Lung (tissue), 12 donors: ENCODE measurements around the gene NANS. TPM values are rescaled to one million over a fixed set of nuclear protein-coding genes. Genes with fewer than 3 reads are reported as not detected.

Experiments used
- ATAC-seq: fragments of 200-7000 bp; cut with Tn5 transposase; one replicate; pipeline ENCODE4 v1.9.1; 2020; ENCODE audit warnings: moderate number of reproducible peaks; ENCODE audit not compliant: insufficient read depth, low FRiP score
- DNase-seq, 3 donors: peaks; one replicate each; pipeline ENCODE4 v3.0.0-alpha.2; 2013 to 2017
- H3K27ac ChIP-seq, 2 donors: one replicate each; pipeline ENCODE4 v1.5.1; 2013; ENCODE audit warnings: mild to moderate bottlenecking in 2 of 2, moderate library complexity in 2 of 2, control low read depth in 1 of 2, inconsistent platforms in 1 of 2, low read depth in 1 of 2, low read length in 1 of 2
- H3K27me3 ChIP-seq, 3 donors: one replicate each; pipeline ENCODE4 v1.5.1; 2013; ENCODE audit warnings: low read length in 2 of 3; ENCODE audit not compliant: control insufficient read depth in 3 of 3, insufficient read depth in 3 of 3
- H3K36me3 ChIP-seq, 4 donors: one replicate each; pipeline ENCODE4 v1.5.1; 2013; ENCODE audit warnings: low read length in 4 of 4, mild to moderate bottlenecking in 1 of 4, moderate library complexity in 1 of 4; ENCODE audit not compliant: control insufficient read depth in 4 of 4, insufficient read depth in 4 of 4
- H3K4me1 ChIP-seq, 5 donors: one replicate each; pipeline ENCODE4 v1.5.1; 2013; ENCODE audit warnings: low read length in 5 of 5, mild to moderate bottlenecking in 2 of 5, moderate library complexity in 1 of 5; ENCODE audit not compliant: control insufficient read depth in 5 of 5, insufficient read depth in 5 of 5
- H3K4me3 ChIP-seq: one replicate; pipeline ENCODE4 v1.5.1; 2013; ENCODE audit warnings: mild to moderate bottlenecking, control low read depth, moderate library complexity
- H3K9ac ChIP-seq, 2 donors: one replicate each; pipeline ENCODE4 v1.5.1; 2013; ENCODE audit warnings: low read length in 2 of 2, control low read depth in 1 of 2; ENCODE audit not compliant: insufficient read depth in 1 of 2
- H3K9me3 ChIP-seq, 4 donors: one replicate each; pipeline ENCODE4 v1.5.1; 2013; ENCODE audit warnings: low read length in 3 of 4, mild to moderate bottlenecking in 1 of 4, moderate library complexity in 1 of 4; ENCODE audit not compliant: control insufficient read depth in 4 of 4, insufficient read depth in 3 of 4
- CTCF ChIP-seq: IDR thresholded peaks from 2 replicates; pipeline ENCODE4 v1.5.1; 2012; ENCODE audit warnings: mild to moderate bottlenecking; ENCODE audit errors: control extremely low read depth, extremely low read depth
- WGBS, 2 donors: extraction: QIAGEN DNeasy Blood & Tissue Kit; methylation state at CpG; one replicate each; pipeline ENCODE4 v1.1.7; 2013; 5-methylcytosine and 5-hydroxymethylcytosine counted together
- polyA plus RNA-seq, 2 donors: library from polyadenylated mRNA; stranded (reverse); fragments of 200-250 nt; gene quantifications; one replicate each; pipeline ENCODE4 v1.2.1, GENCODE V29; 2013
- total RNA-seq, 2 donors: library from RNA; depleted of rRNA in 1 of 2; stranded (reverse); fragments of >200 nt in 1 of 2; gene quantifications; one replicate each; pipeline ENCODE4 v1.2.1, GENCODE V29; 2014 to 2021
- donor health status: control.
- donor health status: control.
- donor health status: Bipolar disorder and iron deficiency.
- donor health status: healthy.
- donor health status: DM: yes; HTN: yes; CAD: no.

NANS gene
- total and polyA plus RNA-seq, 4 donors: 50.6 to 109 (median 74.4) TPM

- Histone ChIP-seq H3K4me1 (peaks cover 0 to 4% (median 2%) of the 10 kb centered on the region in 5 donors), H3K36me3 (peaks cover 11 to 36% (median 18%) of the 10 kb centered on the region in 4 donors), H3K4me3 (no peak overlapping the region), H3K27ac (no peak overlapping the region), H3K9me3 (no peaks in the 10 kb centered on the region), H3K9ac (no peak overlapping the region), H3K27me3 (no peaks in the 10 kb centered on the region)
- ATAC-seq (no peak), DNase-seq (no peak)
- WGBS, 2 donors: 83 to 86% methylated on average over 5 of the region's 5 CpGs
- TF ChIP-seq CTCF: no peak
These were observed 22.4 kb downstream of the NANS start for GRCh38 chr9:98078895-98079294.

- no peaks in the 10 kb centered on the region for H3K27me3 ChIP-seq
- no peak for TF ChIP-seq CTCF
- DNase-seq: no peak
- no peak overlapping the region for H3K9ac ChIP-seq
- WGBS, 2 donors: 97% methylated on average over 1 of the region's 1 CpG
- H3K9me3 ChIP-seq: no peaks in the 10 kb centered on the region
- peaks cover 0 to 3% (median 0%) of the 10 kb centered on the region in 5 donors for H3K4me1 ChIP-seq
- no peak overlapping the region for H3K4me3 ChIP-seq
- peaks cover 11 to 39% (median 18%) of the 10 kb centered on the region in 4 donors for H3K36me3 ChIP-seq
- no peak for ATAC-seq
- H3K27ac ChIP-seq: no peak overlapping the region
These were observed 23.8 kb downstream of the NANS start for GRCh38 chr9:98080326-98080725.

GRCh38 chr9:98080780-98081179 is 24.2 kb downstream of the NANS start:
- Histone ChIP-seq H3K9ac (no peak overlapping the region), H3K4me1 (peaks cover 0 to 3% (median 0%) of the 10 kb centered on the region in 5 donors), H3K27me3 (no peaks in the 10 kb centered on the region), H3K4me3 (no peak overlapping the region), H3K27ac (no peak overlapping the region), H3K9me3 (no peaks in the 10 kb centered on the region), H3K36me3 (peaks cover 11 to 39% (median 18%) of the 10 kb centered on the region in 4 donors)
- TF ChIP-seq CTCF: no peak
- DNase-seq (no peak), ATAC-seq (no peak)
- WGBS, 2 donors: 94 to 96% methylated on average over 12 of the region's 12 CpGs

GRCh38 chr9:98081477-98082219 is 25.1 kb downstream of the NANS start:
- H3K4me1 ChIP-seq: peaks cover 0 to 3% (median 0%) of the 10 kb centered on the region in 5 donors
- DNase-seq: no peak
- WGBS, 2 donors: 55 to 71% methylated on average over 6 of the region's 6 CpGs
- H3K27ac ChIP-seq: no peak overlapping the region
- H3K9ac ChIP-seq: no peak overlapping the region
- no peak for TF ChIP-seq CTCF
- peak; percentile 56 for ATAC-seq
- no peak overlapping the region for H3K4me3 ChIP-seq
- no peaks in the 10 kb centered on the region for H3K27me3 ChIP-seq
- no peaks in the 10 kb centered on the region for H3K9me3 ChIP-seq
- H3K36me3 ChIP-seq: peaks cover 11 to 42% (median 18%) of the 10 kb centered on the region in 4 donors
